Tibial nerve (tissue), 3 donors: ENCODE data around the gene SLC17A9.

ENCODE experiments used
- POLR2A ChIP-seq, 2 donors: fragments of 450-650 bp; IDR thresholded peaks; one replicate each; pipeline ENCODE4 v1.6.1; 2017; ENCODE audit warnings: antibody characterized with exemption in 2 of 2, mild to moderate bottlenecking in 2 of 2, moderate library complexity in 2 of 2
- TF ChIP-seq, protein P1 (sequence below), 5 experiments: fragments of 200-600 bp in 3 of 5; fragments of 450-650 bp in 2 of 5; sonication (generic) in 3 of 5; IDR thresholded peaks; one replicate each; pipeline ENCODE4 v1.5.1; 2016 to 2019; ENCODE audit warnings: antibody characterized with exemption in 5 of 5, mild to moderate bottlenecking in 3 of 5, moderate library complexity in 2 of 5

DNA sequence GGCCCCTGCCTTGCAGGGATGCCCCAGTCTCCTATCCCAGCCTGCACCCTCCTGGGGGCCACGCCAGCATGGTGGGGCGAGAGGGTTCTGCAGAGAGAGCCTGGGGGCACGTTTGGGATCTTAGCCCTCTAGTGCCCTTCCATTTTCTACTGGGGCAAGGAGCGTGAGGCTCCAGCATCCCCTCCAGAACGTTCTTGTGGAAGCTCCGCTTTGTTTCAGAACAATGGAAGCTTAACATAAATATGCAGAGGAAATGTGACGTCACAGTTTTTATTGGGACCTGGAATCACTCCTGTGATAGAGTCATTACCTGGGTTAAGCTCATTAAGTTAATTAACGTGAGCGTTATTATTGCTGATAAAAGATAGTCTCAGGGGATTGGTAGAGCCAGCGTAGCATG is 34.6 kb downstream of the SLC17A9 start:
- no peak for TF ChIP-seq POLR2A (IDR thresholded peaks at IDR 0.05)
- TF ChIP-seq, protein P1, sequence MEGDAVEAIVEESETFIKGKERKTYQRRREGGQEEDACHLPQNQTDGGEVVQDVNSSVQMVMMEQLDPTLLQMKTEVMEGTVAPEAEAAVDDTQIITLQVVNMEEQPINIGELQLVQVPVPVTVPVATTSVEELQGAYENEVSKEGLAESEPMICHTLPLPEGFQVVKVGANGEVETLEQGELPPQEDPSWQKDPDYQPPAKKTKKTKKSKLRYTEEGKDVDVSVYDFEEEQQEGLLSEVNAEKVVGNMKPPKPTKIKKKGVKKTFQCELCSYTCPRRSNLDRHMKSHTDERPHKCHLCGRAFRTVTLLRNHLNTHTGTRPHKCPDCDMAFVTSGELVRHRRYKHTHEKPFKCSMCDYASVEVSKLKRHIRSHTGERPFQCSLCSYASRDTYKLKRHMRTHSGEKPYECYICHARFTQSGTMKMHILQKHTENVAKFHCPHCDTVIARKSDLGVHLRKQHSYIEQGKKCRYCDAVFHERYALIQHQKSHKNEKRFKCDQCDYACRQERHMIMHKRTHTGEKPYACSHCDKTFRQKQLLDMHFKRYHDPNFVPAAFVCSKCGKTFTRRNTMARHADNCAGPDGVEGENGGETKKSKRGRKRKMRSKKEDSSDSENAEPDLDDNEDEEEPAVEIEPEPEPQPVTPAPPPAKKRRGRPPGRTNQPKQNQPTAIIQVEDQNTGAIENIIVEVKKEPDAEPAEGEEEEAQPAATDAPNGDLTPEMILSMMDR (IDR thresholded peaks at IDR 0.05) = no peak
